GM21367 (cell line): ENCODE data around the gene AGPS.
"Not testable (repeated sequence)": the region's sequence is repeated elsewhere in the genome, so short reads cannot be mapped to it uniquely, and the experiment has no call there.

Experiments used
- ATAC-seq: cut with Tn5 transposase; IDR thresholded peaks from one replicate; pipeline ENCODE4 v1.9.1; 2021; ENCODE audit not compliant: unreplicated experiment

AGPS gene

DNA sequence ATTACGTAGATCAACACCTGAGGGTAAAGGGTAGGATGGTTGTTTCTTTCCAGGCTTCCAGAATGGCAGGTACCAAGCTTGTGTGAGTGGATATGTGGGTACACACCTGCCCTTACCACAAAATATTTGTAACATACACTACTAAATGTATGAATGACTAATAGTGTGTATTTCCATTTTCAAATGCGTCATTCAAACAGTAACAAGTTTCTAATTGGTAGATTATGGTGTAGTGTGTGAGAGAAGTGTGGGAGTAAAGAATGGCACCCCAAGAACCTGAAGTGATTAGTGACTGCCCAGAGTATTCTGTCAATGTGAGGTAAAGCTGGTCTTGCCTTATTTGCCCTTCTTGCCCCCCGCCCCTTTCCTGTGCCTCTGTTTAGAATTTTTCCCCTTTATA lies 21.1 kb downstream of the AGPS start:
- ATAC-seq = no peak

GRCh38 chr2:177419274-177419673 lies 26.7 kb downstream of the AGPS start:
- ATAC-seq = no peak

DNA sequence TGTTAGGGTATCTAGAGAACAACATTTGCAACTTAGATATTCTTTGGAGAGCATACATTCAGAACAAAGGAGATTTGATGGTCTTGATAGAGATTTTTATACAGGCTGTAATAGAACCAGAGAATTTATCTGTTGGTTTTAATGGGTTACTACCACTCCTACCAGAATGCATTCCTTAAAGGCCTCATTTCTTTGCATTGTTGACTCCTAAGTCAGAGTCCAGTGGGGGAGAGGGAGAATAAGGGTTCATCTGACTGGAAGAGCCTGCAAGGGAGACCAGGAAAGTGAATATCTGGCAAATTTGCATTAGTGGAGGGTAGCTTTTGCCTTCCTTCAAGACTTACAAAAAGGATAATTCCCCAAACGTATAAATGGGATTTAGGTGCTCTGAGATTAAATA lies 29.7 kb downstream of the AGPS start:
- ATAC-seq = no peak

- not testable (repeated sequence) for ATAC-seq
Measured at GRCh38 chr2:177424120-177424519, 31.5 kb downstream of the AGPS start.

- not testable (repeated sequence) for ATAC-seq
Measured at GRCh38 chr2:177424620-177425019, 32.0 kb downstream of the AGPS start.

DNA sequence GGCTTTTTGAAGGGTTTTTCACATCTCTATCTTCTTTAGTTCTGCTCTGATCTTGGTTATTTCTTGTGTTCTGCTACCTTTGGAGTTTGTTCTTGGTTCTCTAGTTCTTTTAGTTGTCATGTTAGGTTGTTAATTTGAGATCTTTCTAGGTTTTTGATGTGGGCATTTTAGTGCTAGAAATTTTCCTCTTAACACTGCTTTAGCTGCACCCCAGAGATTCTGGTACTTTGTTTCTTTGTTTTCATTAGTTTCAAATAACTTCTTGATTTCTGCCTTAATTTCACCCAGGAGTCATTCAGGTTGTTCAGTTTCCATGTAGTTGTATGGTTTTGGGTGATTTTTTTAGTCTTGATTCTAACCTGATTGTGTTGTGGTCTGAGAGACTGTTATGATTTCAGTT lies 34.7 kb downstream of the AGPS start:
- no peak for ATAC-seq

- not testable (repeated sequence) for ATAC-seq
Measured at GRCh38 chr2:177427936-177428335, 35.4 kb downstream of the AGPS start.

DNA sequence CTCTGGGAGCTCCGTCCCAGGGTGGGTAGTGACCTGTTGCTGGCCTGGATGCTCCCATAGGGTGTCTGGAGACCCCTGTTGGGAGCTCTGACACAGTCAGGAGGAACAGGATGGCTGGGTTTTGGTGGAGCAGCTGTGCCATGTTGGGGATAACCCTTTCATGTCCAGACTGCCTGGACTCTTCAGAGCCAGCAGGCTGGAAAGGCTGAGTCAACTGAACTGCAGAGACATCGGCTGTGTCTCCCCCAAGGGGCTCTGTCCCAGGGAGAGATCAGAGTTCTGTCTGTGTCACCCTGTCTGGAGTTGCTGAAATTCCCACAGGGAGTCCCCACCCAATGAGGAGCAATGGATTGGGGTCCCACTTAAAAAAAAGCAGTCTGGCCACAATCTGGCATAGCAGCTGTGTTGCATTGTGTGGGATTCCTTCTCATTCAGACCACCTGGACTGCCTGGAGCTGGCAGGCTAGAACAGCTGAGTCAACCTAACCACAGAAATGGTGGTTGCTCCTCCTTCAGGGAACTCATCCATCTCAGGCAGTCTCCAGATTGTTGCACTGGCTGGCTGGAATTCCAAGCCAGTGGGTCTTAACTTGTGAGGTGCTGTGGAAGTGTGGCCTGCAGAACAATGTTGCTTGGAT lies 37.2 kb downstream of the AGPS start:
- no peak for ATAC-seq

DNA sequence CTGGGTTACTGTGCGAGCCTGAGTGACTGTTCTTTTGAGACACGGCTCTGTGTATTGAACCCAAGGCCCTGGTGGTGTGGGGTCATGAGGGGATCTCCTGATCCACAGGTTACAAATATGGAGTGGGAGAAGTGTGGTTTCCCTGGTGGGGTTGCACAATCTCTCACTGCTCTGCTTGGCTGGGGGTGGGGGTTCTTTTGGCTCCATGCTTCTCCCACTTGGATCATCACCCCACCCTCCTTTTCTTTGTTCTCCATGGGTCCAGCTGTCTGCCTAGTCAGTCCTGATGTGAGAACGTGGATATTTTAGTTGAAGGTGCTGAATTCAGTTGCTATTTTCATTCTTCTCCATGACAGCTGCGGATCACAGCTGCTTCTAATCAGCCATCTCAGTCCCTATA lies 37.8 kb downstream of the AGPS start:
- no peak for ATAC-seq

DNA sequence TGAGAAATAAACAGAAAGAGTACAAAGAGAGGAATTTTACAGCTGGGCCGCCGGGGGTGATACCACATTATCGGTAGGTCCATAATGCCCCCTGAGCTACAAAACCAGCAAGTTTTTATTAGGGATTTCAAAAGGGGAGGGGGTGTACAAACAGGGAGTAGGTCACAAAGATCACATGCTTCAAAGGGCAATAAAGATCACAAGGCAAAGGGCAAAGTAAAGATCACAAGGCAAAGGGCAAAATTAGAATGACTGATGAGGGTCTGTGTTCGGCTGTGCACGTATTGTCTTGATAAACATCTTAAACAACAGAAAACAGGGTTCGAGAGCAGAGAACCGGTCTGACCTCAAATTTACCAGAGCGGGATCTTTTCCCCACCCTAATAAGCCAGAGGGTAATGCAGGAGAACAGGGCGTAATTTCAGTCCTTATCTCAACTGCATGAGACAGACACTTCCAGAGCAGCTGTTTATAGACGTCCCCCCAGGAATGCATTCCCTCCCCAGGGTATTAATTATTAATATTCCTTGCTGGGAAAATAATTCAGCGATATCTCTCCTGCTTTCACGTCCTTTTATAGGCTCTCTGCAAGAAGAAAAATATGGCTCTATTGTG lies 38.6 kb downstream of the AGPS start:
- not testable (repeated sequence) for ATAC-seq

GRCh38 chr2:177432703-177433102 lies 40.1 kb downstream of the AGPS start:
- ATAC-seq = no peak

DNA sequence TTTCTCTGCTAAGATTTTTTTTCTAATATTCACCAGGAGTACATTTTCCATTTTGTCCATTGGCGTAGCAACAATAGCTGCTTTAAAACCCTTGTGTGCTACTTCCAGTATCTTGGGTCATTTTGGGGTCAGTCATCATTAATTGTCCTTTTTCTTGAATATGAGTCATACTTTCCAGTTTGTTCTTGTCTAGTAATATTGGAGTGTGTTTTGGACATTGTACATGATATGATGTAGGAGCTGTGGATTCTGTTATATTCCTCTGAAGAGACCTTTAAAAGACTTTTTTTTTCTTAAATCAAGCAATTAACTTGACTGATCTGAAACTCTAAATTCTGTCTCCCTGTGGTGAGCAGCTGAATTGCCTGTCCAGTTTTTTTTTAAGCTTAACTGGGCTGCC lies 40.8 kb downstream of the AGPS start:
- ATAC-seq = no peak

DNA sequence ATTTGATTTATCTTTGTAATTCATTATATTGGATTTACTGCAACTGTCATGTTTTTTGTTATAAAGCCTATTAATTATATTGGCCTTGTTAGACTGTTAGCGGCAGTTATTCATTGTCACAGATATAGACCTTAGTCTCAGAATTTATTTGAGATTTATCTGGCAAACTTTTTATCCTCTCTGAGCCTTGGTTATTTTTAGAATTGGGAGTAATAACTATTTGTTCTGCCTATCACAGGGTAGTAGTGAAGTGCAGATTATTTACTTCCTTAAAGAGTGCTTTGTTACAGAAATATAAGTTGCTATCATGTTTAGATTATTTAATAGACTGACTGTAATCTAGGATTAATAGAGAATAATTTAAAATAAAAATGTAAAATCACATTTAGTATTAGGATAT lies 41.9 kb downstream of the AGPS start:
- ATAC-seq = no peak

DNA sequence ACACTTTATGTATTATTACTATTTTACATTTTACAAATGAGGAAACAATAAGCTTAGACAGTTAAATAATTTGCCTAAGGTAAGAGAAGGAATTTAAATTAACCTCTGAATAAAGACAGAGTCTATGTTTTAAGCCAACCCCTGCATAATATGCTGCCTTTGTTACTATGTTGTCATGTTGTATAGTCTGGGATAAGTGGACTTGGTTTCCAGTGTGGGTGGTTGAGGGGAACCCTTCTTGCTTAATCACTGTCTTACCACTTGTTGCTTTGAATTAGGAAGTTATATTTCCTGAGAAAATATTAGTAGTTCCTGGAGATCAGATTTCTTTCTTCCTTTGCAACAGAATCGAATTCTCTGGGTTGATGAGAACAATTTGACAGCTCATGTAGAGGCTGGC lies 52.6 kb downstream of the AGPS start:
- no peak for ATAC-seq

DNA sequence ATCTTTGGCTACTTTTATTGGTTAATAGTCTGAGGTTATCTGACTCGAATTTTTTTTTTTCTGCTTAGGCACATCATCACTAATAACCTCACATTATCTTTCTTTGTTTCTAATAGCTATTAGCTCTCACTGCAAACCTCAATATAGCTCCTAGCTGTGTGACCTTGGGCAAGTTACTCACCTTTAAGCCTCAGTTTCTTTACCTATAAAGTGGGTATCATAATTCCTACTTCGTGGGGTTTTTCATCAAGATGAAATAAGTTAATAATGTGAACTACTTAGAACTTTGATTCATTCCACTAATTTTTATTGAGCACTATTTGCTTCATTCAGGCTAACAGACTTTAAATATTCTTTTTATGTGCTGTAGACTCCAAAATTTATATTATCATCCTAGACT lies 55.5 kb downstream of the AGPS start:
- no peak for ATAC-seq

- ATAC-seq = no peak
Measured at GRCh38 chr2:177449159-177449558, 56.6 kb downstream of the AGPS start.

- no peak for ATAC-seq
Measured at GRCh38 chr2:177455187-177455586, 62.6 kb downstream of the AGPS start.

DNA sequence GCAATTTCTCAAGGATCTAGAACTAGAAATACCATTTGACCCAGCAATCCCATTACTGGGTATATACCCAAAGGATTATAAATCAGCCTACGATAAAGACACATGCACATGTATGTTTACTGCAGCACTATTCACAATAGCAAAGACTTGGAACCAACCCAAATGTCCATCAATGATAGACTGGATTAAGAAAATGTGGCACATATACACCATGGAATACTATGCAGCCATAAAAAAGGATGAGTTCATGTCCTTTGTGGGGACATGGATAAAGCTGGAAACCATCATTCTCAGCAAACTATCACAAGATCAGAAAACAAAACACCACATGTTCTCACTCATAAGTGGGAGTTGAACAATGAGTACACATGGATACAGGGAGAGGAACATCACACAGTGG lies 67.2 kb downstream of the AGPS start:
- not testable (repeated sequence) for ATAC-seq

GRCh38 chr2:177460973-177461585 lies 68.5 kb downstream of the AGPS start:
- ATAC-seq = no peak

GRCh38 chr2:177464549-177464948 lies 72.0 kb downstream of the AGPS start:
- ATAC-seq = no peak

DNA sequence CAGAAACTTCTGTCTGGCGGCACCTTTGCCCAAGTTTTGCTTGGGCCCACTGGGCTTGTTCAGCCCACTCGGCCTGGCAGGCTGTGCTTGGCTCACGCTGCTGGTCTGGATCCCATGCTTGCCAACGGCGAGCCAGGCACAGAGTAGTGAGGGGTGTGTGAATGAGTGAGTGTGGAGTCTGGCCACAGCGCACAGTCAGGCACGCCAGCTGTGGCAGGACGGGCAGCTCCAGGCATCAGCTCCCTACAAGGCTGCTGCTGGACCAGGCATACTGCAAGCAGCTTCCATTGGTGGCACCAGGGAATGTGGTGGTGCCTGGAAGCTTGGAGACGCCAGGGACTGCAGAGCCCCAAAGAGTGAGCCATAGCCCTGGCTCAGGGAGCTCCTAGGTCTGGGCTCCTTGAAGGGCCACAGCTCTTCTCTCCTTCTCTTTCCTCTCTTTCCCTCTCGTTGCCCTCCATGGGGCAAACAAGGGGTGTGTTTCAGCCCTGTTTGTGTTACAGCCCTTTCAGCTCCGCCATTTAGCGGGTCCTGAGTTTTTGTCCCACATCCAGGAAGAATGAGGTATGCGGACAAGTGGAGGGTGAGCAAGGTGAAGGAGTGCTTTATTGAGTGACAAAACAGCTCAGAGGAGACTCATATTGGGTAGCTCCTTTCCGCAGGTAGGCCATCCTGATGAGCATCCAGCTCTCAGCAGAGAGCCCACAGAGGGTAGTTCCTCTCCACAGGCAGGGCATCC lies 73.0 kb downstream of the AGPS start:
- no peak for ATAC-seq
